Cardiac fibroblast (primary cell): ENCODE results near the gene OPCML.
A peak's percentile ranks its signal among the peaks of the same experiment; 100 is the strongest.

Source experiments
- DNase-seq, 2 donors: peaks; one replicate each; pipeline versions ENCODE4 v3.0.0 to v3.0.0-alpha.2; 2010; ENCODE audit warnings: low read depth in 2 of 2
- H3K4me3 ChIP-seq, 2 donors: replicated peaks in 1 of 2; 1 replicate in 1 of 2; 2 replicates in 1 of 2; pipeline ENCODE4 v1.5.1; 2011; ENCODE audit warnings: low read depth in 2 of 2, low read length in 2 of 2, mild to moderate bottlenecking in 2 of 2, moderate library complexity in 1 of 2
- CTCF ChIP-seq: IDR thresholded peaks from one replicate; pipeline ENCODE4 v1.5.1; 2011; ENCODE audit warnings: low read depth, mild to moderate bottlenecking, low read length, inconsistent platforms

The OPCML gene

GRCh38 chr11:133168016-133168415 is 364.3 kb downstream of the OPCML start:
- no peak for TF ChIP-seq CTCF
- no peak overlapping the region for H3K4me3 ChIP-seq
- DNase-seq = no peak

GRCh38 chr11:133166662-133167061 is 365.6 kb downstream of the OPCML start:
- no peak overlapping the region for H3K4me3 ChIP-seq
- DNase-seq = no peak
- TF ChIP-seq CTCF = no peak

GRCh38 chr11:133164986-133165385 is 367.3 kb downstream of the OPCML start:
- no peak for TF ChIP-seq CTCF
- no peak for DNase-seq
- H3K4me3 ChIP-seq = no peak overlapping the region

GRCh38 chr11:133163463-133164419 is 368.6 kb downstream of the OPCML start:
- no peak overlapping the region for H3K4me3 ChIP-seq
- DNase-seq = peak; percentile 31 to 53
- peak; percentile 29 for TF ChIP-seq CTCF

GRCh38 chr11:133162227-133162626 is 370.1 kb downstream of the OPCML start:
- DNase-seq = no peak
- TF ChIP-seq CTCF = no peak
- no peak overlapping the region for H3K4me3 ChIP-seq

GRCh38 chr11:133160754-133161153 is 371.5 kb downstream of the OPCML start:
- no peak overlapping the region for H3K4me3 ChIP-seq
- no peak for DNase-seq
- TF ChIP-seq CTCF = no peak
